Stimulated activated CD8-positive, alpha-beta memory T cell treated with anti-CD3 and anti-CD28 coated beads, Interleukin-15, amount 100 ng/mL, for 4 hours (primary cell): Measurements from ENCODE around the gene KLHL25.

Experiments used
- DNase-seq, 2 donors: peaks; one replicate each; pipeline ENCODE4 v3.0.0-alpha.2; 2020; ENCODE audit warnings: low read depth in 2 of 2

The KLHL25 gene

DNA sequence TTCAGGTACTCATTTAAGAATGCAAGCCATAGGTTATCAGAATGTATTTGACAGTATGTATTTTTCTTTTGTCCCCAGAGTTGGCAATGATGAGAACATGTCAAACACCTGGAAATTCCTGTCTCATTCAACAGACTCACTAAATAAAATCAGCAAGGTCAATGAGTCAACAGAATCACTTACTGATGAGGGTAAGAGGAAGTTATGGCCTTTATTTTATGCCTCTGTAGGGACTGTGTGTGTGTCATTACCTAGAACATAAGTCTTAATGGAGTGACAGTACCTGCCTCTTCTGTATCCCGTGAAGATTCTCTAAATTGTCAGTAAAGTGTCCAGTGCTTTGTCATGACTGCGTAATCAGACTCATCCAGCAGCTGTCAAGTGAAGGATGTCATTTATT lies 77.5 kb downstream of the KLHL25 start:
- no peak for DNase-seq

- no peak for DNase-seq
Measured at GRCh38 chr15:85716261-85716660, 78.5 kb downstream of the KLHL25 start.

DNA sequence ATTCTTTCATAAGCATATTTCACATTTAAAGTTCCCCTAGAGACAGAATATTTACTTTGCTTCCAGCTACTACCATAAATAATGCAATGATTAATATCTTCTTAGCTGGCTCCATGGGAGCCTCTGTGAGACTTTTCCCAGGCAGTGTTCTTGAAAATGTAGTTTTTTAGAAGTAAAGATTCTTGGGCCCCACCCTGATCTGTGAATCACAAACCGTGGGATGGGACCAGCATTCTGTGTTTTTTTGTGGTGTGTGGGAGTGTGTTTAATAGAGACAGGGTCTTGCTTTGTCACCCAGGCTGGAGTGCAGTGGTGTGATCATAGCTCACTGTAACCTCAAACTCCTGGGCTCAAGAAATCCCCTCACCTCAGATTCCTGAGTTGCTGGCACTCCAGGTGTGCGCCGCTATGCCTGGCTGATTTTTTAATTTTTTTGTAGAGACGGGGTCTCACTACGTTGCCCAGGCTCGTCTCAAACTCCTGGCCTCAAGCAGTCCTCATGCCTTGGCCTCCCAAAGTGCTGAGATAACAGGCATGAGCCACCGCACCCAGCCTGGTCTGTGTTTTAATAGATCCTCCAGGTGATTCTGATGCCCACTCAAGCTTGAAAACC lies 83.0 kb downstream of the KLHL25 start:
- DNase-seq: no peak

- DNase-seq: no peak
Measured at GRCh38 chr15:85710340-85710842, 84.3 kb downstream of the KLHL25 start.
